Activated naive CD8-positive, alpha-beta T cell treated with anti-CD3 and anti-CD28 coated beads for 36 hours (primary cell): ENCODE data around the gene CES5A. TPM values are rescaled to one million over a fixed set of nuclear protein-coding genes. Genes with fewer than 3 reads are reported as not detected.
"Not testable (repeated sequence)": the region's sequence is repeated elsewhere in the genome, so short reads cannot be mapped to it uniquely, and the experiment has no call there.

ENCODE experiments used
- DNase-seq: peaks from one replicate; pipeline ENCODE4 v3.0.0; 2021
- H3K27ac Mint-ChIP-seq: one replicate; pipeline ENCODE4 v1.8.0; 2022; ENCODE audit warnings: mild to moderate bottlenecking, moderate library complexity, mixed read lengths
- H3K27me3 Mint-ChIP-seq: one replicate; pipeline ENCODE4 v1.8.0; 2022; ENCODE audit warnings: mild to moderate bottlenecking, mixed read lengths
- H3K36me3 Mint-ChIP-seq: one replicate; pipeline ENCODE4 v1.8.0; 2021; ENCODE audit warnings: mild to moderate bottlenecking, mixed read lengths
- H3K4me1 Mint-ChIP-seq: one replicate; pipeline ENCODE4 v1.8.0; 2021; ENCODE audit warnings: mixed read lengths
- H3K4me3 Mint-ChIP-seq: one replicate; pipeline ENCODE4 v1.8.0; 2022; ENCODE audit warnings: mild to moderate bottlenecking, moderate library complexity, mixed read lengths
- H3K9me3 Mint-ChIP-seq: one replicate; pipeline ENCODE4 v1.8.0; 2022; ENCODE audit warnings: mixed read lengths
- total RNA-seq, 2 experiments: library from RNA; stranded (reverse); gene quantifications; one replicate each; pipeline ENCODE4 v1.2.3, GENCODE V29; 2021

Gene CES5A, protein sequence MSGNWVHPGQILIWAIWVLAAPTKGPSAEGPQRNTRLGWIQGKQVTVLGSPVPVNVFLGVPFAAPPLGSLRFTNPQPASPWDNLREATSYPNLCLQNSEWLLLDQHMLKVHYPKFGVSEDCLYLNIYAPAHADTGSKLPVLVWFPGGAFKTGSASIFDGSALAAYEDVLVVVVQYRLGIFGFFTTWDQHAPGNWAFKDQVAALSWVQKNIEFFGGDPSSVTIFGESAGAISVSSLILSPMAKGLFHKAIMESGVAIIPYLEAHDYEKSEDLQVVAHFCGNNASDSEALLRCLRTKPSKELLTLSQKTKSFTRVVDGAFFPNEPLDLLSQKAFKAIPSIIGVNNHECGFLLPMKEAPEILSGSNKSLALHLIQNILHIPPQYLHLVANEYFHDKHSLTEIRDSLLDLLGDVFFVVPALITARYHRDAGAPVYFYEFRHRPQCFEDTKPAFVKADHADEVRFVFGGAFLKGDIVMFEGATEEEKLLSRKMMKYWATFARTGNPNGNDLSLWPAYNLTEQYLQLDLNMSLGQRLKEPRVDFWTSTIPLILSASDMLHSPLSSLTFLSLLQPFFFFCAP
- not detected for total RNA-seq

DNA sequence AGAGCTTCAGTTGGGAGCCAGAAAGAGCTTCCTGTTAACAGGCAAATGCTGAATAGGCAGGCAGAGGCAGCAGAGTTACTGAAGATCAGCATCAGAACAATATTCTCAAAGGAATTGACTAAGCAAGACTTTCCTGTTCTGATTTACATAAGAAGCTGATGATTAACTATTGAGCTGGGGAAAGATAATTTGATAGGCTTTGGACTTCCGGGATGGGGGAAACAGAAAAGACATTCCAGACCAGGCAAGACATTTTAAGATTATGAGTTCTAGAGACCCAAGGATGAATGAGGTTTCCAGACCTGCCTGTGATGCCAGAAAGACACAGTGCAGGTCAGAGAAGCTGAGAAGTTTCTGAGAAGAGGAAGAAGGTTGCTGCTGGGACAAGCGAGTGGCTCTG, at the start of gene CES5A:
TSS of gene CES5A (minus strand) at position 101 of the 400 bp plus-strand sequence. CDS start 152 bp downstream, outside the sequence.
- Mint-ChIP-seq H3K9me3 (peaks cover 5% of the 10 kb centered on the region), H3K36me3 (no peaks in the 10 kb centered on the region), H3K27ac (no peak within 1 kb of the TSS), H3K4me1 (no peaks in the 10 kb centered on the region), H3K4me3 (no peak within 1 kb of the TSS), H3K27me3 (no peaks in the 10 kb centered on the region)
- no peak for DNase-seq

DNA sequence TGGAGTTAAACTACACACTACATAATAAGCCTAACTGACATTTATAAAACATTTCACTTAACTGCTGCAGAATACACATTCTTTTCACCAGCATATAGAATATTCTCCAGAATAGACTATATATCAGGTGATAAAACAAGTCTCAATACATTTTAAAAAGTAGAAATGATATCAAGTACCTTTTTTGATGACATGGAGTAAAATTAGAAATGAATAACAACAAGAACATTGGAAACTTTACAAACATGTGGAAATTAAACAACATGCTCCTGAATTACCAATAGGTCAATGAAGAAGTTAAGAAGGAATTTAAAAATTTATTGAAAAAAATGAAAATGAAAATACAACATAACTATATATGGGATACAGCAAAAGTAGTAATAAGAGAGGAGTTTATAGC, 47.5 kb upstream of the CES5A start:
- peaks cover 71% of the 10 kb centered on the region for H3K27me3 Mint-ChIP-seq
- H3K9me3 Mint-ChIP-seq: peaks cover 5% of the 10 kb centered on the region
- no peaks in the 10 kb centered on the region for H3K36me3 Mint-ChIP-seq
- H3K4me3 Mint-ChIP-seq: no peak overlapping the region
- no peak overlapping the region for H3K27ac Mint-ChIP-seq
- H3K4me1 Mint-ChIP-seq: no peaks in the 10 kb centered on the region
- no peak for DNase-seq

DNA sequence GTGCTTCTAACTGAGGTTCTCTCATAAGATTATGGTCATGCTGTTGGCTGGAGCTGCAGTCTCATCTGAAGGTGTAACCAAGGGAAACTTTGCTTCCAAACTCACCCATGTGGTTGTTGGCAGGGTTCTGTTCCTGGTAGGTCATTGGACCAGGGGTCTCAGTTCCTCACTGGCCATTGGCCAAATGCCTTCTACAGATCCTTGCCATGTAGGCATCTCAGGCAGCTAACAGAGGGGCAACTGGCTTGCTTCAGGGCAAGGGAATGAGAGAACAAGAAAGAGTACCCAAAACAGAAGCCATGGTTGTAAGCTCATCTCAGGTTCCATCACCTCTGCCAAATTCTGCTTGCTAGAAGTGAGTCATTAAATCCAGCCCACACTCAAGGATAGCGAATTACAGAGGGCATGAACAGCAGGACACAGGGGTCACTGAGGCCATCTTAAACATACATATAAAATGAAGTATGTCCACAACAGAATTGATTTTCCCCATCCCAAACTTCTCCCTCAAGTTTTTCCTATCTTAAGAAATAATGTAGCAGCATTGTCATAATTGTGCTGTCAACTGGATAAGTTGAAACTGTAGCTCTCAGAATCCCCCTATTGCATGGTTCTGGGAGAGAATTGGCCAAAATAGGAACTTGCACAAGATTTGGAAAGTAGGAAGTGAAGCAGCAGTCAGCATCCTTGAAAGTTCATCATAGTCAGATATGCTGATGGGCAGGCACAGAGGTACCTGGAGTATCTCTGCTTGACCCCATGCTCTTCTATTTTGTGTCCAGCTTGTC, 42.4 kb upstream of the CES5A start:
- Mint-ChIP-seq H3K27ac (no peak overlapping the region), H3K4me3 (no peak overlapping the region), H3K4me1 (no peaks in the 10 kb centered on the region), H3K36me3 (no peaks in the 10 kb centered on the region), H3K27me3 (peaks cover 40% of the 10 kb centered on the region), H3K9me3 (peaks cover 5% of the 10 kb centered on the region)
- DNase-seq: no peak

DNA sequence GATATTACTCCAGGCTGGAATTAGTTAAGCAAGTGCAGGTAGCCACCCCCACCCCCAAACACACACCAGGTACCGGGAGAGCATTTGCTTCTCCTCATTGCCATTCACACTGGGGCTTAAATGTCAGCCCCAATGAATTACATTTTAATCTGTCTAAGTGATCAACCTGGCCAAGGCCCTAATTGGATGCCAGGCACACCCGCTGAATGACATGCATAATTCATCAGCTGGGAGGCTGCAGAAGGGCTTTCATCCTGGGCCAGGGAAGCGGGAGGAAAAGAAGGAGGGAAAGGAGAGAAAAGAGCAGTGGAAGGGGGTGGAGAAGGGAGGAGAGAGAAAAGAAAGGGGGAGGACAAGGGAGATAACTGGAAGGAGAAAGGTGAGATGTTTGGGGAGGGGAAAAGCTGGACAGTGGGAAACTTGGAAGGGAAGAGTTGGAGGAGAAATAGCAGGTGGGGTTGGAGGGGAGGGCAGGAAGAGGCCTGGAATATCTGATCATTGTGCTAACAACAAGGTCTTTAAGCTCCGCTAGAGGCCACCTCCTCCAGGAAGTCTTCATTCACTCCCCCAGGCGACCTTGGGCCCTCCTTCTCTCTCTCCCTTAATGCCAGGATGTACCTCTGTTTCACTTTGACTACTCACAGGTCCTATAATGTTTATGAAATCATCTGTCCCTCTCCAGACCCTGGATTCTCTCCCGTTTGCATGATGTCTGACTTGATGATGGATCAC, 40.1 kb upstream of the CES5A start:
- Mint-ChIP-seq H3K4me1 (no peaks in the 10 kb centered on the region), H3K27ac (no peak overlapping the region), H3K27me3 (peaks cover 29% of the 10 kb centered on the region), H3K4me3 (no peak overlapping the region), H3K36me3 (no peaks in the 10 kb centered on the region), H3K9me3 (peaks cover 3% of the 10 kb centered on the region)
- DNase-seq: no peak

DNA sequence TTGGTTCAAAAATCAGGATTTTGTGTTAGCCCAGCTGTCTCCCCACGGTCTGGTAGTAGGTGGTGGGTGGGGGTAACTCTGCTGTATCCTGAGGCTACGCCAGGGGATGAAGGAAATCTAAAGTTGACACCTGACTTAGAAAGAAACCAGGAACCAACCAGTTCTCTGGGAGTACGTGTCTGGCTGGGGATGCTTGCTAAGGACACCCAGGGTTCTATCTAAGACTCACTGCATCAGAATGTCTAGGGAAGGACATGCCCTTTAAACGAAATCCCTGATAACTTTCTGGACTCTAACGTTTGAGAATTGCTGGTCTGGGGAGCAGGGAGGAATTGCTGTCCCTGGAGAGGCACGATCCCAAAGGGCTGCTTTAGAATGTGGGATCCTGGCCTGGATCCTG, 39.2 kb upstream of the CES5A start:
- DNase-seq: no peak
- Mint-ChIP-seq H3K27ac (no peak overlapping the region), H3K4me1 (no peaks in the 10 kb centered on the region), H3K9me3 (peaks cover 3% of the 10 kb centered on the region), H3K27me3 (peaks cover 22% of the 10 kb centered on the region), H3K4me3 (no peak overlapping the region), H3K36me3 (no peaks in the 10 kb centered on the region)

DNA sequence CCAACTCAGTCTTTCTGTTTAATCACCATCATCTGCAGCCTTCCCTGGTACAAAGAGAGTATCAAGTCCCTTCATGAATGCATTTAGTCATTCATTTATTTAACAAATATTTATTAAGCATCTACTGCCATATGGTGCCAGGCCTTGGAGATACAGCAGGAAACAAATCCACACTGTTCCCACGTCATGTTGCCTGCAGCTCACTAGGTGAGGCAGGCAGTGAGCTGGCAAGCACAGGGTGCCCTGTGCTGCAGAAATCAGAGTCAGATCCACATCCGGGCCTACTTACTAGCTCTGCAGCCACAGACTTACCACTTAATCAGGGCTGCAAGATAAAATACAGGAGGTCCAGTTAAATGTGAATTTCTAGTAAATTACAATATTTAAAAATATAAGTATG, 38.5 kb upstream of the CES5A start:
- DNase-seq: no peak
- Mint-ChIP-seq H3K4me1 (no peaks in the 10 kb centered on the region), H3K4me3 (no peak overlapping the region), H3K27ac (no peak overlapping the region), H3K9me3 (peaks cover 3% of the 10 kb centered on the region), H3K27me3 (peaks cover 15% of the 10 kb centered on the region), H3K36me3 (no peaks in the 10 kb centered on the region)

DNA sequence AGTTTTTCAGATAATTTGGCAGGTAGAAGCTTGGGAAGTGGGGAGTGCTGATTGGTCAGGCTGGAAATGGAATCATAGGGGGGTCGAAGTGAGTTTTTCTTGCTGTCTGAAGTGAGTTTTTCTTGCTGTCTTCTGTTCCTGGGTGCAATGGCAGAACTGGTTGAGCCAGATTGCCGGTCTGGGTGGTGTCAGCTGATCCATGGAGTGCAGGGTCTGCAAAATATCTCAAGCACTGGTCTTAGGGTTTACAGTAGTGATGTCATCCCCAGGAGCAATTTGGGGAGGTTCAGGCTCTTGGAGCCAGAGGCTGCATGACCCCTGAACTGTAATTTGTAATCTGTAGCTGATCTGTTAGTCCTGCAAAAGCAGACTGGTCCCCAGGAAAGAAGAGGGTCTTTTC, 37.9 kb upstream of the CES5A start:
- not testable (repeated sequence) for H3K27ac Mint-ChIP-seq, H3K4me3 Mint-ChIP-seq, H3K36me3 Mint-ChIP-seq, H3K9me3 Mint-ChIP-seq, H3K4me1 Mint-ChIP-seq, DNase-seq
- peaks cover 11% of the 10 kb centered on the region for H3K27me3 Mint-ChIP-seq

DNA sequence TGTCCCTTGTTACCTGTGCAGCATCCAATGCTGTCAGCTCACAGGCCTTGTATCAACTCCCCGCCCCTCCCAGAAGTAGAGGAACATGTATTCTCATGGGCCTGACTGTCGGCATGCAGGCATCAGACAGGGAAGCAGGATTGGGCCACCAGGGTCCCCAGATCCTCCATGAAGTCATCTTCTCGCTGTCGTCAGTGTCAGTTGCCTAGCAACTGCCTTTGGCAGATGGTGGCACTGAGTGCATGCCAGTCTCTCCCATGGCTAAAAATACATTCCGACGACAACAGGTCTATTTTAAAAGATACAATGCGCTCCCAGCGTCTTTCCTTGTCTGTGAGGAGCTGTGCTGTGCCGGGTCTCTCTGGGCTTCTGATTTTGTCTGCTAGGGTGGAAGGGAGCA, 36.8 kb upstream of the CES5A start:
- DNase-seq: no peak
- no peak overlapping the region for H3K4me3 Mint-ChIP-seq
- peaks cover 3% of the 10 kb centered on the region for H3K9me3 Mint-ChIP-seq
- H3K27me3 Mint-ChIP-seq: peaks cover 9% of the 10 kb centered on the region
- H3K4me1 Mint-ChIP-seq: no peaks in the 10 kb centered on the region
- H3K27ac Mint-ChIP-seq: no peak overlapping the region
- no peaks in the 10 kb centered on the region for H3K36me3 Mint-ChIP-seq

DNA sequence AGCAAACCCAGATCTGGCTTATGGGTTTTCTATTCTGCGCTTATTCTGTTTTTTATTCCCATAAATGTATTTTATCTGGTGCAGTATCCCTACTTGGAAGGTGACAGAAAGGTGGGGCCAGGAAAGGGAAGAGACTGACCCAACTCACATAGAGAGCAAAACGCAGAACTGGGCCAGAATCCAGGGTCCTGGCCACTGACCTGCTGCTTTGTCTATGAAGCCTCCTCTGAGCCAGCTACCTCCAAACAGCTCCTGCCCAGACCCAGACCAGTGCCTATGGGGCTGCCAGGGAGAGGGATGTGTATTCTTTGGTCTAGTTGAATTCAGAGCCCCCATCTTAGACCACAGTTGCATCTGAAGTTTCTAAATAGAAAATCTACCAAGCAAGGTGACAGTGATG, 36.4 kb upstream of the CES5A start:
- no peaks in the 10 kb centered on the region for H3K4me1 Mint-ChIP-seq
- peaks cover 9% of the 10 kb centered on the region for H3K27me3 Mint-ChIP-seq
- H3K9me3 Mint-ChIP-seq: peaks cover 3% of the 10 kb centered on the region
- H3K27ac Mint-ChIP-seq: no peak overlapping the region
- no peak overlapping the region for H3K4me3 Mint-ChIP-seq
- H3K36me3 Mint-ChIP-seq: no peaks in the 10 kb centered on the region
- DNase-seq: no peak

DNA sequence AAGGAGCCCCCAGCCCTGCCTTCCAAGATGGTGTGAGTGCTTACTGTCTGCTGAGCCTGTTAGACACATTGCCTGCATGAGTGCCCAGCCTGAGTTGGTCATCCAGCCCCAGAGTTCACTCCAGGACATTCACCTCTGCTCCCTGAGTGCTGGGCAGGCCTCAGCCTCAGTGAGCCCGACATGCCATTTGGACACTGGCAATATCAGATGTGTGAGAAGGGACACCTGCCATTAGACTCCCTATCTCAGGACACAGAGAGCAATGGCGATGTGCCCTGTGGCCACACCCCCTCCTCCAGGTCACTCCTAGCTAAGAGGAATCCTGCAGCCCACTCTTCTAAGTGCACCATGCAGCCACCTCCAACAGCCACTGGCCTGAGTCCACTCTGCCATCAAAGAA, 34.7 kb upstream of the CES5A start:
- DNase-seq: no peak
- Mint-ChIP-seq H3K27ac (no peak overlapping the region), H3K4me3 (no peak overlapping the region), H3K36me3 (no peaks in the 10 kb centered on the region), H3K9me3 (peaks cover 3% of the 10 kb centered on the region), H3K4me1 (no peaks in the 10 kb centered on the region), H3K27me3 (peaks cover 9% of the 10 kb centered on the region)

DNA sequence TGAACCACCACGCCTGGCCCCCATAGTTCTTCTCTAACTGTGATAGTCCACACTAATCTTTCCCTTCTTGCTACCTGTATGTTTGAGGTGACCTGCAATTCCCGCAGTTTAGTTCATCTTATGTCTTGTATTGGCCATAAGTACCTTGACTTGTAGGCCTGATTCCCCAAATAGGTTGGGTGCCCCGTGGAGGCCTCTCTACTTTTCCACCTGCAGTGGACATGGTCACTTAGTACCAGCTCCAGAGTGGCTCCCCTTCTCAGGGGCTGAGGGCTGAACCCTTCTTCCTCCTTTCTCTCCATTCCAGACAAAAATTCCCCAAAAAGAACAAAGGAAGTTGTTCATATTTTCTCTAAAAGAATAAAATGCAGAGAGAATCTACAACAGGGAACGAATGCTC, 33.5 kb upstream of the CES5A start:
- Mint-ChIP-seq H3K9me3 (peaks cover 6% of the 10 kb centered on the region), H3K27me3 (peaks cover 9% of the 10 kb centered on the region), H3K27ac (no peak overlapping the region), H3K4me3 (no peak overlapping the region), H3K36me3 (no peaks in the 10 kb centered on the region), H3K4me1 (no peaks in the 10 kb centered on the region)
- DNase-seq: no peak

DNA sequence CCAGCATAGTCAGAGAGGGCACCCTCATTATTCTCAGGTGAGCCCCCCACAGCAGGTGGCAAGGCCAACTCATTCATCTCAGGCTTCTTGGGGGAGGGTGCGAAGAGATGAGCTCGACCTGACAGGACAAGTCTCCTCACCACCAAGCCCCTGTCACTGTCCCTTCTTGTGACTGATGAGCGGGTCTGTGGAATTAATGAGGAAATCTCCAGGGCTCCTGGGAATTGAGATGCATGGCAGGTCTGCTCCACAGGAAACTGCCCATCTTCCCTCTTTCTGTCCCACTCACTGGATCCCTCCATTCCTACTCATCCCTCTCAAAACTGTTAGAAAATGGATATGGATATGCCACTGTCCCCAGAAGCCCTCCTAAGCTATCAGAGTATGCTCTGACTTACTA, 32.5 kb upstream of the CES5A start:
- no peak for DNase-seq
- Mint-ChIP-seq H3K27ac (no peak overlapping the region), H3K36me3 (no peaks in the 10 kb centered on the region), H3K9me3 (peaks cover 7% of the 10 kb centered on the region), H3K4me3 (no peak overlapping the region), H3K27me3 (peaks cover 9% of the 10 kb centered on the region), H3K4me1 (no peaks in the 10 kb centered on the region)

DNA sequence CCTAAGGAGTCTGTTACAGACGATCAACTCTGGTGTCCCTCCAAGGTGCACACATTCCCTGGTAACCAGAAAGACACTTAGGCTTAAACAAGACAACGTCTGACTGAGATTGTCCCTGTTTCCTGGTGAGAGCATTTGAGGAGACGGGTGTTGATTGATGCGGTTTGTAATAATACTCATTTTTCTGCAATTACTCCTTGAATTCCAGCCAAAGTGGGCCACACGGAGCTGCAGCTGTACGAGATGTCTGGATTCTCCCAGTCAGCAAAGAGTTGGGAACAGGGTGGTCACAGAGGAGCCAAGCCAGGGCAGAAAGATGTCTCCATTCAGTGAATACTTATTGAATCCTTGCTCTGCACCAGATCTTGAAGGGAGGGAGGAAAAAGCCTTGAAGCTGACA, 30.9 kb upstream of the CES5A start:
- Mint-ChIP-seq H3K36me3 (no peaks in the 10 kb centered on the region), H3K4me1 (no peaks in the 10 kb centered on the region), H3K4me3 (no peak overlapping the region), H3K27me3 (peaks cover 4% of the 10 kb centered on the region), H3K27ac (no peak overlapping the region), H3K9me3 (peaks cover 7% of the 10 kb centered on the region)
- DNase-seq: no peak

DNA sequence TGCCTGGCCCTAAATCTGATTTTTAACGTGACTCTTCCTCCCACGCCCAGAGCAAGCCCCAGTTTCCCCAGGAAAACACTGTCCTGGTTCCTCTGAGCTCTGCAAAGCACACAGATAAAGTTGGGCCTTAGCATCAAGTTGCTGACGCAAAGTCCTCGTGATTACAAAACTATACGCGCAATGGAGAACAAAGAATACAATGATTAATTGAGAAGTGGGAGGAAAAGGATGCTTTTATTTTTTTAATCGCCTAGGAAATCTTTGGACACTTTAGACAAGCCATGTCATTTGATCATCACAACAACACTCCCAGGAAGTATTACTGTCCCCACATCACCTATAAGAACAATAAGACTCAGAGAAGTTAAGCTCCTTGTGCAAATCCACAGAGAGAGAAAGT, 30.5 kb upstream of the CES5A start:
- no peak for DNase-seq
- no peaks in the 10 kb centered on the region for H3K4me1 Mint-ChIP-seq
- peaks cover 4% of the 10 kb centered on the region for H3K9me3 Mint-ChIP-seq
- no peak overlapping the region for H3K4me3 Mint-ChIP-seq
- no peaks in the 10 kb centered on the region for H3K36me3 Mint-ChIP-seq
- no peaks in the 10 kb centered on the region for H3K27me3 Mint-ChIP-seq
- H3K27ac Mint-ChIP-seq: no peak overlapping the region
